Glutamatergic neuron (in vitro differentiated cells): ENCODE data around the gene SKOR1. TPM values are rescaled to one million over a fixed set of nuclear protein-coding genes. Genes with fewer than 3 reads are reported as not detected.

Experiments used
- DNase-seq: peaks from one replicate; pipeline ENCODE4 v3.0.0; 2022
- H3K27ac Mint-ChIP-seq: one replicate; pipeline ENCODE4 v1.8.0; 2020; ENCODE audit warnings: mild to moderate bottlenecking, mixed read lengths, inconsistent platforms; ENCODE audit not compliant: unreplicated experiment
- H3K27me3 Mint-ChIP-seq: one replicate; pipeline ENCODE4 v1.8.0; 2020; ENCODE audit warnings: mild to moderate bottlenecking, moderate library complexity, mixed read lengths, inconsistent platforms; ENCODE audit not compliant: unreplicated experiment
- H3K36me3 Mint-ChIP-seq: one replicate; pipeline ENCODE4 v1.8.0; 2020; ENCODE audit warnings: mild to moderate bottlenecking, mixed read lengths, inconsistent platforms; ENCODE audit not compliant: unreplicated experiment
- H3K4me1 Mint-ChIP-seq: one replicate; pipeline ENCODE4 v1.8.0; 2020; ENCODE audit warnings: mild to moderate bottlenecking, low read depth, mixed read lengths, inconsistent platforms; ENCODE audit not compliant: unreplicated experiment
- H3K4me3 Mint-ChIP-seq: one replicate; pipeline ENCODE4 v1.8.0; 2020; ENCODE audit warnings: mild to moderate bottlenecking, mixed read lengths, inconsistent platforms; ENCODE audit not compliant: unreplicated experiment
- H3K9me3 Mint-ChIP-seq: one replicate; pipeline ENCODE4 v1.8.0; 2020; ENCODE audit warnings: mild to moderate bottlenecking, moderate library complexity, mixed read lengths, inconsistent platforms; ENCODE audit not compliant: unreplicated experiment
- CTCF ChIP-seq: fragments of 200-600 bp; sonication (generic); IDR thresholded peaks from one replicate; pipeline ENCODE4 v1.5.0; 2021; ENCODE audit not compliant: partially characterized antibody, unreplicated experiment
- total RNA-seq: library from RNA; stranded (reverse); fragmentation: NEBNext Ultra II Directional; extraction: Animal tissue kit (Norgen Biotek cat#: 25700); gene quantifications from one replicate; pipeline ENCODE4 v1.2.1, GENCODE V29; 2021; ENCODE audit not compliant: unreplicated experiment

Gene SKOR1
- total RNA-seq, 1 donor from 2014 or later: 4.0 TPM

- no peaks in the 10 kb centered on the region for H3K36me3 Mint-ChIP-seq
- H3K27me3 Mint-ChIP-seq: peaks cover 2% of the 10 kb centered on the region
- H3K4me1 Mint-ChIP-seq: peaks cover 17% of the 10 kb centered on the region
- H3K27ac Mint-ChIP-seq: no peak overlapping the region
- no peak overlapping the region for H3K4me3 Mint-ChIP-seq
- DNase-seq: no peak
- no peak for TF ChIP-seq CTCF
- H3K9me3 Mint-ChIP-seq: peaks cover 5% of the 10 kb centered on the region
Observed at GRCh38 chr15:67788986-67789385, 36.3 kb upstream of the SKOR1 start.

DNA sequence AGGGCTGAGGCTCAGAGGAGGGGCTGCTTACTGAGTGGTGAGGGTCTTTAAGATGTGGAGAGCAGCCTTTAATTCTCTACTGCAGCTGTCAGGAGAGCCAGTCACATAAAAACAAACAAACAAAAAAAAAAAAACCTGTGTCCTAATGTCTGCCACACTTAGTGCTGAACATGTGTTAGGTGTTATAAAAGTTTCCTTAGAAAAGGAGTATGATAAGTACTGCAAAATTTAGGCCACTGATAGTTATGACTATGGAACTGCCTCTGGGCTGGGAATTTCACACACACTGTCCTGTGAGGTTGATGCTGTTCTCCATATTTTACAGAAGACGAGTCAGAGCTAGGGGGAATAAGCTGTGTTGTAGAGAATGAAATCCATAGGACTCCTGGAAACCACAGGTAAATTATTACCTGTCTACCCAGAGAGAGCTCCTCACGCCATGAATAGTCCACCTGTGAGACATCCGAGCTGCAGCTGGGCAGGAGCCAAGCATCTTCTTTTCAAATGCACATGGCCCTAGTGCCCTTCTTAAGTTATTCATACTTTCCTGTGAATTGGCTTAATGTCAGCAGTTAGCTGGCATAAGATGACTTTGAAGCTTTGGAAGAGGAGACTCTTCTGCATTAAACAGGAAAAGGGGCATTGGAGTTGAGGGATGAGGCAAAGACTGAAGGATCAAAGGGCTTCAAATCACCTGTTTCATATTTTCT, 34.5 kb upstream of the SKOR1 start:
- Mint-ChIP-seq H3K27me3 (peaks cover 2% of the 10 kb centered on the region), H3K36me3 (peaks cover 10% of the 10 kb centered on the region), H3K9me3 (no peaks in the 10 kb centered on the region), H3K27ac (no peak overlapping the region), H3K4me3 (no peak overlapping the region), H3K4me1 (peaks cover 1% of the 10 kb centered on the region)
- DNase-seq: no peak
- TF ChIP-seq CTCF: no peak

DNA sequence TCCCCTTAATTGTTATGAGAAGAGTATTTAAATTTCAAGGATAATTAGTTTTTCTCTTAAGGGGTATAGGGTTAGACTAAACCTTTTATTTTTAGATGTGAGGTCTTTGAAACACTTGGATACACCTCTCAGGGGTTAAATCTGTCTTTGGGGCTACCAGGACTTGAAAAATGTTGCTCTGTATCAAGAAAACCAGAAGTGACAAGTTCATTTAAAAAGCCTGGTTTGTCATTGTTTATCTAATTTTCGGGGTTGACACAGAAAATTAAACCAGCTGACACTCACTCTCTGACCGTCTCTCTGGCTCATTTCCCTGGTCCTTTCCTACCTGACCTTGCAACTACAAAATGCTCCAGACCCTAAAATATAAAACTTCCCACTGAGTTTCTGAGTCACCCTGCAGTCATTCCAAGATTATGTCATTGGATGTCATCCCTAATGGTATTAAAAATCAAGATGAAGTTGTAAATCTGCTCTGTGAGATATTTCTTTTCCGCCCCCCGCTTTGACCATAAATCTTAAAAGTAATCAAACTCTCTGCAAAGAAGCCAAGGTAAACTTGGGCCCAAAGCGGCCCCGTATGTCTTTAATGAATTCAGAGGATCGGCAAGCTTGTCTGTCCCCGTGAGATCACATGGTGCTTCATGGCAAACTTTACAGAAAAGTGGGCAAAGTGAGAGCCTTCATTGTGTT, 32.9 kb upstream of the SKOR1 start:
- Mint-ChIP-seq H3K4me3 (no peak overlapping the region), H3K36me3 (peaks cover 15% of the 10 kb centered on the region), H3K4me1 (peaks cover 10% of the 10 kb centered on the region)

GRCh38 chr15:67794832-67795574, 30.3 kb upstream of the SKOR1 start:
- Mint-ChIP-seq H3K27me3 (peaks cover 2% of the 10 kb centered on the region), H3K36me3 (peaks cover 15% of the 10 kb centered on the region), H3K9me3 (peaks cover 5% of the 10 kb centered on the region), H3K4me3 (no peak overlapping the region), H3K27ac (no peak overlapping the region), H3K4me1 (peaks cover 14% of the 10 kb centered on the region)
- TF ChIP-seq CTCF: no peak
- DNase-seq: no peak

More for the DNA sequence above, 32.9 kb upstream of the SKOR1 start:
- Mint-ChIP-seq H3K27me3 (peaks cover 3% of the 10 kb centered on the region), H3K9me3 (peaks cover 3% of the 10 kb centered on the region), H3K27ac (no peak overlapping the region)
- DNase-seq: no peak
- TF ChIP-seq CTCF: no peak
